Astrocyte (in vitro differentiated cells and primary cell): Measurements from ENCODE around the gene RBX1. TPM values are rescaled to one million over a fixed set of nuclear protein-coding genes. Genes with fewer than 3 reads are reported as not detected.

Experiments used
- DNase-seq: peaks from one replicate; pipeline ENCODE4 v3.0.0-alpha.2; 2010; ENCODE audit warnings: low read depth
- FAIRE-seq: peaks from 2 replicates; lab custom pipeline; 2011; peaks lifted over from hg19 to GRCh38; lab: Jason Lieb, UNC
- H2AFZ ChIP-seq: 2 replicates; pipeline ENCODE4 v1.6.0; 2012; ENCODE audit warnings: low read depth, low read length, inconsistent platforms
- H3K27ac ChIP-seq: 2 replicates; pipeline ENCODE4 v1.5.1; 2011; ENCODE audit warnings: low read depth, low read length, inconsistent platforms
- H3K27me3 ChIP-seq: 2 replicates; pipeline ENCODE4 v1.6.0; 2011; ENCODE audit warnings: low read length, inconsistent platforms; ENCODE audit not compliant: insufficient read depth
- H3K36me3 ChIP-seq: 2 replicates; pipeline ENCODE4 v1.5.1; 2011; ENCODE audit warnings: low read length, inconsistent platforms; ENCODE audit not compliant: insufficient read depth
- H3K4me1 ChIP-seq: 2 replicates; pipeline ENCODE4 v1.5.1; 2011; ENCODE audit warnings: low read length, inconsistent platforms; ENCODE audit not compliant: insufficient read depth
- H3K4me2 ChIP-seq: 2 replicates; pipeline ENCODE4 v1.6.0; 2012; ENCODE audit warnings: low read length, inconsistent platforms
- H3K4me3 ChIP-seq: 2 replicates; pipeline ENCODE4 v1.5.1; 2011; ENCODE audit warnings: low read depth, mild to moderate bottlenecking, low read length, inconsistent platforms; ENCODE audit not compliant: insufficient read depth
- H3K79me2 ChIP-seq: 2 replicates; pipeline ENCODE4 v1.6.0; 2012; ENCODE audit warnings: mild to moderate bottlenecking, low read length, inconsistent platforms; ENCODE audit not compliant: insufficient read depth
- H3K9ac ChIP-seq: 2 replicates; pipeline ENCODE4 v1.6.0; 2012; ENCODE audit warnings: mild to moderate bottlenecking, low read length, inconsistent platforms
- H3K9me3 ChIP-seq: 2 replicates; pipeline ENCODE4 v1.5.1; 2012; ENCODE audit warnings: low read depth, mild to moderate bottlenecking, low read length, inconsistent platforms; ENCODE audit not compliant: insufficient read depth
- H4K20me1 ChIP-seq: 2 replicates; pipeline ENCODE4 v1.6.0; 2012; ENCODE audit warnings: low read length, inconsistent platforms; ENCODE audit not compliant: insufficient read depth
- H3K27ac Mint-ChIP-seq: one replicate; pipeline ENCODE4 v1.8.0; 2021; ENCODE audit warnings: mild to moderate bottlenecking, mixed read lengths; ENCODE audit not compliant: unreplicated experiment
- H3K27me3 Mint-ChIP-seq: one replicate; pipeline ENCODE4 v1.8.0; 2021; ENCODE audit warnings: low read depth, mixed read lengths; ENCODE audit not compliant: unreplicated experiment
- H3K36me3 Mint-ChIP-seq: one replicate; pipeline ENCODE4 v1.8.0; 2021; ENCODE audit warnings: low read depth, mixed read lengths; ENCODE audit not compliant: unreplicated experiment
- H3K4me1 Mint-ChIP-seq: one replicate; pipeline ENCODE4 v1.8.0; 2021; ENCODE audit warnings: low read depth, mixed read lengths; ENCODE audit not compliant: unreplicated experiment
- H3K4me3 Mint-ChIP-seq: one replicate; pipeline ENCODE4 v1.8.0; 2021; ENCODE audit warnings: mild to moderate bottlenecking, moderate library complexity, mixed read lengths; ENCODE audit not compliant: unreplicated experiment
- H3K9me3 Mint-ChIP-seq: one replicate; pipeline ENCODE4 v1.8.0; 2021; ENCODE audit warnings: mild to moderate bottlenecking, mixed read lengths; ENCODE audit not compliant: unreplicated experiment
- CTCF ChIP-seq: IDR thresholded peaks from 2 replicates; pipeline ENCODE4 v1.5.1; 2011; ENCODE audit warnings: low read depth, mild to moderate bottlenecking, inconsistent platforms, low read length, moderate library complexity; ENCODE audit not compliant: insufficient read depth
- EZH2 ChIP-seq: IDR thresholded peaks from 2 replicates; pipeline ENCODE4 v1.6.1; 2012; ENCODE audit warnings: mild to moderate bottlenecking, low read length, inconsistent platforms; ENCODE audit not compliant: insufficient read depth
- total RNA-seq: library from RNA; stranded (reverse); gene quantifications from 2 replicates; pipeline ENCODE4 v1.2.1, GENCODE V29; 2021

The RBX1 gene
- total RNA-seq, 1 donor from 2014 or later: 54.6 TPM

- peaks cover 7% of the 10 kb centered on the region for H3K4me1 ChIP-seq
- H3K27me3 Mint-ChIP-seq: no peaks in the 10 kb centered on the region
- H3K27ac ChIP-seq: no peak overlapping the region
- FAIRE-seq (no peak), DNase-seq (no peak)
- TF ChIP-seq EZH2 (no peak), CTCF (no peak)
- no peaks in the 10 kb centered on the region for H3K9me3 ChIP-seq
- no peak overlapping the region for H3K4me3 ChIP-seq
- H3K27me3 ChIP-seq: no peaks in the 10 kb centered on the region
- H3K36me3 ChIP-seq: peaks cover 12% of the 10 kb centered on the region
- no peaks in the 10 kb centered on the region for H3K9me3 Mint-ChIP-seq
- no peak overlapping the region for H3K4me3 Mint-ChIP-seq
- H3K4me1 Mint-ChIP-seq: peaks cover 10% of the 10 kb centered on the region
- H3K4me2 ChIP-seq: no peak overlapping the region
- no peak overlapping the region for H3K27ac Mint-ChIP-seq
- H4K20me1 ChIP-seq: peaks cover 42% of the 10 kb centered on the region
- H2AFZ ChIP-seq: no peak overlapping the region
- H3K36me3 Mint-ChIP-seq: peaks cover 10% of the 10 kb centered on the region
- no peak overlapping the region for H3K9ac ChIP-seq
- peaks cover 95% of the 10 kb centered on the region for H3K79me2 ChIP-seq
These were observed 6.4 kb downstream of the RBX1 start for GRCh38 chr22:40957601-40958000.

GRCh38 chr22:40958299-40958698 is 7.1 kb downstream of the RBX1 start:
- Histone ChIP-seq H4K20me1 (peaks cover 44% of the 10 kb centered on the region), H3K36me3 (peaks cover 12% of the 10 kb centered on the region), H3K27me3 (no peaks in the 10 kb centered on the region), H3K4me1 (peaks cover 2% of the 10 kb centered on the region), H3K4me3 (no peak overlapping the region), H3K9ac (no peak overlapping the region), H3K79me2 (peaks cover 94% of the 10 kb centered on the region), H2AFZ (no peak overlapping the region), H3K4me2 (no peak overlapping the region), H3K27ac (no peak overlapping the region), H3K9me3 (no peaks in the 10 kb centered on the region)
- Mint-ChIP-seq H3K9me3 (no peaks in the 10 kb centered on the region), H3K4me1 (peaks cover 9% of the 10 kb centered on the region), H3K27ac (no peak overlapping the region), H3K36me3 (peaks cover 10% of the 10 kb centered on the region), H3K27me3 (no peaks in the 10 kb centered on the region), H3K4me3 (no peak overlapping the region)
- no peak for TF ChIP-seq EZH2
- FAIRE-seq (no peak), DNase-seq (no peak)

- H3K4me3 Mint-ChIP-seq: no peak overlapping the region
These were observed 9.0 kb downstream of the RBX1 start for GRCh38 chr22:40960145-40960544.

More at GRCh38 chr22:40960145-40960544, 9.0 kb downstream of the RBX1 start:
- no peaks in the 10 kb centered on the region for H3K9me3 Mint-ChIP-seq
- H3K27ac ChIP-seq: no peak overlapping the region
- peaks cover 2% of the 10 kb centered on the region for H3K4me1 Mint-ChIP-seq
- H3K36me3 ChIP-seq: peaks cover 23% of the 10 kb centered on the region
- no peaks in the 10 kb centered on the region for H3K4me1 ChIP-seq
- H3K9me3 ChIP-seq: no peaks in the 10 kb centered on the region
- peaks cover 15% of the 10 kb centered on the region for H3K36me3 Mint-ChIP-seq
- H3K27me3 Mint-ChIP-seq: no peaks in the 10 kb centered on the region
- H3K4me2 ChIP-seq: no peak overlapping the region
- TF ChIP-seq CTCF (no peak), EZH2 (no peak)
- peaks cover 52% of the 10 kb centered on the region for H4K20me1 ChIP-seq
- H3K27ac Mint-ChIP-seq: no peak overlapping the region
- H3K4me3 ChIP-seq: no peak overlapping the region
- peaks cover 89% of the 10 kb centered on the region for H3K79me2 ChIP-seq
- no peak for DNase-seq
- H3K9ac ChIP-seq: no peak overlapping the region
- no peaks in the 10 kb centered on the region for H3K27me3 ChIP-seq
- H2AFZ ChIP-seq: no peak overlapping the region
- no peak for FAIRE-seq
